Measurements from ENCODE around the gene VPS54.

The VPS54 gene

DNA sequence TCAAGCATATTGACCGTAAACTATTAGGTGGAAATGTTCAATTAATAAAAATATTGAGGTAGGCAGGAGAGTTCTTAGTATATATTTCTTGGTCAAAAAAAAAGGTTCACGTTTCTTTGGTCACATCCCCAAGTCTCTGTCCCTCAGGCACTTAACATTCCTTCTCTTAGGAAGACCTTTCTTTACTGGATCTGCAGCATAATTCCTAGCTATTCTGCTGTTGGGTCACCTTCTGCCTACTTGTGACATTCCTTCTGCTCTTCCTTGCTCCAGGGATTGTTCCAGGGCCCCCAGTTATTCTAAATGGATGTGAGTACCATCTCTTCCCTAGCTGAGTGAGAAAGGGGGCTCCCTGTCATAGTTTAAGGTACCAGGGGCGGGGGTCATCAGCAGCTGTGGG lies 173.4 kb downstream of the VPS54 start:
- TF ChIP-seq, protein P1, sequence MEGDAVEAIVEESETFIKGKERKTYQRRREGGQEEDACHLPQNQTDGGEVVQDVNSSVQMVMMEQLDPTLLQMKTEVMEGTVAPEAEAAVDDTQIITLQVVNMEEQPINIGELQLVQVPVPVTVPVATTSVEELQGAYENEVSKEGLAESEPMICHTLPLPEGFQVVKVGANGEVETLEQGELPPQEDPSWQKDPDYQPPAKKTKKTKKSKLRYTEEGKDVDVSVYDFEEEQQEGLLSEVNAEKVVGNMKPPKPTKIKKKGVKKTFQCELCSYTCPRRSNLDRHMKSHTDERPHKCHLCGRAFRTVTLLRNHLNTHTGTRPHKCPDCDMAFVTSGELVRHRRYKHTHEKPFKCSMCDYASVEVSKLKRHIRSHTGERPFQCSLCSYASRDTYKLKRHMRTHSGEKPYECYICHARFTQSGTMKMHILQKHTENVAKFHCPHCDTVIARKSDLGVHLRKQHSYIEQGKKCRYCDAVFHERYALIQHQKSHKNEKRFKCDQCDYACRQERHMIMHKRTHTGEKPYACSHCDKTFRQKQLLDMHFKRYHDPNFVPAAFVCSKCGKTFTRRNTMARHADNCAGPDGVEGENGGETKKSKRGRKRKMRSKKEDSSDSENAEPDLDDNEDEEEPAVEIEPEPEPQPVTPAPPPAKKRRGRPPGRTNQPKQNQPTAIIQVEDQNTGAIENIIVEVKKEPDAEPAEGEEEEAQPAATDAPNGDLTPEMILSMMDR (IDR thresholded peaks at IDR 0.05): no peak
- H3K4me3 ChIP-seq (ENCODE audit: low read depth in 1 of 2, low read length in 1 of 2): no peak overlapping the region
- H3K36me3 ChIP-seq: no peaks in the 10 kb centered on the region
- peaks cover 57 to 80% of the 10 kb centered on the region in 2 experiments for H3K4me1 ChIP-seq (ENCODE audit: control insufficient read depth in 1 of 2, insufficient read depth in 1 of 2, low read depth in 1 of 2, low read length in 1 of 2)
- H3K27ac ChIP-seq: peak overlapping the region; percentile 19
- no peaks in the 10 kb centered on the region for H3K9me3 ChIP-seq
- H3K27me3 ChIP-seq: no peaks in the 10 kb centered on the region

DNA sequence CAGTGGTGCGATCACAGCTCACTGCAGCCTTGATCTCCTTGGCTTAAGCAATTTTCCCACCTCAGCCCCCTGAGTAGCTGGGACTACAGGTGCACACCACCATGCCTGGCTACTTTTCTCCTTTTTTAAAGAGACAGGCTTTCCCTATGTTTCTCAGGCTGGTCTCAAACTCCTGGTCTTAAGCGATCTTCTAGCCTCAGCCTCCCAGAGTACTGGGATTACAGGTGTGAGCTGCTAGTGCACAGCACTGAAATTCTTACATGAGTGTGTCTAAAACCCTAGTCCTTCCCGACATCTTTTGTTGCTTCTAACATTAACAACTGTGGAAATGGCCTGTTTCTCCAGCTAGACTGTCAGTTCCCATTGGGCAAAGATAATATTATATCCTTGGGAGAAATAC lies 174.6 kb downstream of the VPS54 start:
- H3K4me3 ChIP-seq (ENCODE audit: low read depth in 1 of 2, low read length in 1 of 2): no peak overlapping the region
- peak overlapping the region; percentile 50 for H3K27ac ChIP-seq
- peaks cover 60 to 76% of the 10 kb centered on the region in 2 experiments for H3K4me1 ChIP-seq (ENCODE audit: control insufficient read depth in 1 of 2, insufficient read depth in 1 of 2, low read depth in 1 of 2, low read length in 1 of 2)
- TF ChIP-seq, protein P1 (IDR thresholded peaks at IDR 0.05): no peak
- H3K36me3 ChIP-seq: no peaks in the 10 kb centered on the region
- no peaks in the 10 kb centered on the region for H3K9me3 ChIP-seq
- H3K27me3 ChIP-seq: no peaks in the 10 kb centered on the region

DNA sequence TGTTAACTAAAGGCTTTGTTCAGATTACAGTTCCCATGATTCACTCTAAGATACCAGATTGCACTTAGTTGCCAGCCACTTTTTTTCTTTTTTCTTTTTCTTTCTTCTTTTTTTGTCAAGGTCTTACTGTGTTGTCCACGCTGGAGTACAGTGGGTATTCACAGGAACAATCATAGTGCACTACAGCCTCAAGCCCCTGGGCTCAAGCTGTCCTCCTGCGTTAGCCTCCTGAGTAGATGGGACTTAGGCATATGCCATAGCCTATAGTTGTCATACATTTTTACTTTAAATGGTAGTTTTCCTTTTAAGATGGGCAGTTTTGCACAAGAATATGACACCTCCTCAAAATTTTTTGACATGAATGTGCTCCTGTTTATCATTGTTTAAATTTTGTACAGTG lies 175.4 kb downstream of the VPS54 start:
- Histone ChIP-seq H3K4me3 (ENCODE audit: low read depth in 1 of 2, low read length in 1 of 2) (peak overlapping the region in 1 of 2 experiments; percentile 12), H3K9me3 (no peaks in the 10 kb centered on the region), H3K4me1 (ENCODE audit: control insufficient read depth in 1 of 2, insufficient read depth in 1 of 2, low read depth in 1 of 2, low read length in 1 of 2) (peaks cover 63 to 78% of the 10 kb centered on the region in 2 experiments), H3K27ac (peak overlapping the region; percentile 94), H3K36me3 (no peaks in the 10 kb centered on the region), H3K27me3 (no peaks in the 10 kb centered on the region)
- TF ChIP-seq, protein P1 (IDR thresholded peaks at IDR 0.05): no peak

DNA sequence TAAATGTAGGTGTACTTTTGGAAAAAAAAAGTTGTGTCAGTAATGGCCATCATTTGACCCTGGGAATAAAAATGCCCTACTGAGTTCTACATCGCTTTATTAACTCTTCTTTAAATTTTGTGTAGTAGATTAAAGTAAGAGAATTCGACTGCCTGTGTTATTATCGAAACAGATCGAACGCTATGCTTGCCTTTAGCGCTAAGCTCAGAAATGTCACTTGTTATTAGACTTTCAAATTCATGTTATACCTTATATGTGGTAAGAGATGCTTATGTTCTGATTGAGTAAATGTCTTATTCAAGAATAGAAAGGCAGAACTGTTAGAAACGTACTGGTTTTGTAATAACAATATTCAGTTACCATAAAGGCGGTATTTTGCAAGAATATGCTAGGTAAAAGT lies 176.1 kb downstream of the VPS54 start:
- no peaks in the 10 kb centered on the region for H3K27me3 ChIP-seq
- TF ChIP-seq, protein P1 (IDR thresholded peaks at IDR 0.05): no peak
- H3K4me3 ChIP-seq (ENCODE audit: low read depth in 1 of 2, low read length in 1 of 2): peak overlapping the region; percentile 89 to 93
- no peaks in the 10 kb centered on the region for H3K9me3 ChIP-seq
- peaks cover 70 to 80% of the 10 kb centered on the region in 2 experiments for H3K4me1 ChIP-seq (ENCODE audit: control insufficient read depth in 1 of 2, insufficient read depth in 1 of 2, low read depth in 1 of 2, low read length in 1 of 2)
- H3K27ac ChIP-seq: peak overlapping the region; percentile 94
- no peaks in the 10 kb centered on the region for H3K36me3 ChIP-seq

DNA sequence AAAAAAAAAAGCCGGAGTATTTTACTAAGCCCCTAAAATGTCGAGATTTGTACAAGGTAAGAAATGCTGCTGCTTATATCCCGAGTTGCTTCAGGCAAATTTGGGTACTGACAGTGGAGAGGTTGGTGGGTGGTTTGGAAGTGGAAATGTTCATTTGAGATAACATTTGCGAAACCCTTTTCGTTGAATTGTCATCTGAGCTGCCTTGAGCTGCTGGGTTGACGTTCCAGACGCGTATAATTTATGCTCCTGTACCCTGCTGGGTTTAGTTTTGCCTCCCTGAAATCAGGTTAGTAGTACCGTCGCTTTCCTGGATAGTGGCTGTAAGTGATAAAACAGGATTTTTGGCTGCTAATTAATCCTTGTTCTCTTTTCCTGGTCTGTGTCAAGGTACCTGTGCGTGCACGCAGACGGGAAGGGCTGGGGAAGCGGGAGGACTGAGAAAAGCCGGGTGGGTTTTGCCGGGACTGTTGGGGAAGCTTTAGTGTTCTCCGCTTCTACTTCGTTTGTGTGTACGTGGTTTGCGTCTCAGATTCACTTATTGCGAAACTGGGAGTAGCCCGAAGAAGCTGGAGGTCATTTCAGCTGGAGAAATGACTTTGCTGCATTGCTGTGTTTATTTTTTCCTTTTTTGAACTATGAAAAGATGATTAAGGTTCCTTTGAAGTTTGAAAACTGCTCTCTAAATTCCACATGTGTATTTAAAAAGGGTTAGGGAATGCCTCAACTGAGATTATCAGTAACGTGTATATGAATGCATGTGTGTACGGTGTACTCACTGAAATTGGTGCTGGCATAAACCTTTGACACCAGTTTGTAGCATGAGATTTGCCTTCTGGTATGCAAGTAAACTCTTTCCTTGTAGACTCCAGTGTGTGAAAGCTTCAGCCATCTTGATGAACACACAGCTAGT lies 176.8 kb downstream of the VPS54 start:
- TF ChIP-seq, protein P1 (IDR thresholded peaks at IDR 0.05): no peak
- H3K4me3 ChIP-seq (ENCODE audit: low read depth in 1 of 2, low read length in 1 of 2): peak overlapping the region; percentile 89 to 93
- H3K27ac ChIP-seq: peak overlapping the region; percentile 94
- H3K9me3 ChIP-seq: no peaks in the 10 kb centered on the region
- H3K4me1 ChIP-seq (ENCODE audit: control insufficient read depth in 1 of 2, insufficient read depth in 1 of 2, low read depth in 1 of 2, low read length in 1 of 2): peaks cover 77 to 80% of the 10 kb centered on the region in 2 experiments
- no peaks in the 10 kb centered on the region for H3K36me3 ChIP-seq
- H3K27me3 ChIP-seq: no peaks in the 10 kb centered on the region

Data from neutrophil (primary cell).